Keratinocyte (primary cell): Measurements from ENCODE around the gene PDE6D. TPM values are rescaled to one million over a fixed set of nuclear protein-coding genes. Genes with fewer than 3 reads are reported as not detected.
"Not testable (repeated sequence)": the region's sequence is repeated elsewhere in the genome, so short reads cannot be mapped to it uniquely, and the experiment has no call there.

ENCODE experiments used
- DNase-seq: peaks from one replicate; pipeline ENCODE4 v3.0.0-alpha.2; 2011; ENCODE audit warnings: low read depth, missing footprints, low spot score
- FAIRE-seq: peaks from 2 replicates; lab custom pipeline; 2011; peaks lifted over from hg19 to GRCh38; lab: Jason Lieb, UNC
- H2AFZ ChIP-seq: 2 replicates; pipeline ENCODE4 v1.6.0; 2012; ENCODE audit warnings: low read length, control low read depth, inconsistent platforms; ENCODE audit not compliant: control insufficient read depth
- H3K27ac ChIP-seq: 2 replicates; pipeline ENCODE4 v1.5.1; 2011; ENCODE audit warnings: low read length; ENCODE audit not compliant: control insufficient read depth, insufficient read depth
- H3K27me3 ChIP-seq: 3 replicates; pipeline ENCODE4 v1.6.0; 2011; ENCODE audit warnings: low read length; ENCODE audit not compliant: control insufficient read depth, insufficient read depth; ENCODE audit errors: extremely low read depth
- H3K36me3 ChIP-seq, 2 experiments: 2 replicates in 1 of 2; 3 replicates in 1 of 2; pipeline ENCODE4 v1.5.1; 2011; ENCODE audit warnings: low read length in 2 of 2, mild to moderate bottlenecking in 1 of 2; ENCODE audit not compliant: control insufficient read depth in 2 of 2, insufficient read depth in 2 of 2; ENCODE audit errors: extremely low read depth in 1 of 2
- H3K4me1 ChIP-seq: 3 replicates; pipeline ENCODE4 v1.5.1; 2011; ENCODE audit warnings: low read length; ENCODE audit not compliant: control insufficient read depth, insufficient read depth; ENCODE audit errors: extremely low read depth
- H3K4me2 ChIP-seq: 3 replicates; pipeline ENCODE4 v1.6.0; 2011; ENCODE audit warnings: low read depth, low read length; ENCODE audit not compliant: control insufficient read depth, insufficient read depth; ENCODE audit errors: extremely low read depth
- H3K4me3 ChIP-seq, 3 experiments: fragments of 200-600 bp in 1 of 3; sonication (generic) in 1 of 3; 2 replicates in 2 of 3; 3 replicates in 1 of 3; pipeline ENCODE4 v1.5.1; 2011 to 2016; ENCODE audit warnings: low read length in 3 of 3, mild to moderate bottlenecking in 3 of 3, control low read depth in 2 of 3, inconsistent platforms in 1 of 3, low read depth in 1 of 3, mixed read lengths in 1 of 3, mixed run types in 1 of 3, moderate library complexity in 1 of 3; ENCODE audit not compliant: control insufficient read depth in 2 of 3, insufficient read depth in 2 of 3; ENCODE audit errors: extremely low read depth in 1 of 3
- H3K79me2 ChIP-seq: 2 replicates; pipeline ENCODE4 v1.6.0; 2012; ENCODE audit warnings: low read length; ENCODE audit not compliant: control insufficient read depth, insufficient read depth
- H3K9ac ChIP-seq: 3 replicates; pipeline ENCODE4 v1.6.0; 2011; ENCODE audit warnings: low read length; ENCODE audit not compliant: control insufficient read depth, insufficient read depth; ENCODE audit errors: extremely low read depth
- H3K9me1 ChIP-seq: 3 replicates; pipeline ENCODE4 v1.6.0; 2011; ENCODE audit warnings: low read length; ENCODE audit not compliant: control insufficient read depth, insufficient read depth; ENCODE audit errors: extremely low read depth
- H3K9me3 ChIP-seq: 2 replicates; pipeline ENCODE4 v1.5.1; 2012; ENCODE audit warnings: low read depth, low read length; ENCODE audit not compliant: control insufficient read depth
- H4K20me1 ChIP-seq: 3 replicates; pipeline ENCODE4 v1.6.0; 2011; ENCODE audit warnings: low read length; ENCODE audit not compliant: control insufficient read depth, insufficient read depth; ENCODE audit errors: extremely low read depth
- CTCF ChIP-seq, 3 experiments: IDR thresholded peaks in 1 of 3; conservative IDR thresholded peaks in 1 of 3; optimal IDR thresholded peaks in 1 of 3; 2 replicates in 2 of 3; 3 replicates in 1 of 3; pipeline versions ENCODE3 to v1.5.1; 2011; ENCODE audit warnings: low read length in 3 of 3, mild to moderate bottlenecking in 3 of 3, moderate library complexity in 2 of 3, control low read depth in 1 of 3, inconsistent platforms in 1 of 3; ENCODE audit not compliant: insufficient read depth in 2 of 3; ENCODE audit errors: extremely low read depth in 1 of 3
- EZH2 ChIP-seq: IDR thresholded peaks from one replicate; pipeline ENCODE4 v1.6.1; 2012; ENCODE audit warnings: inconsistent platforms, mild to moderate bottlenecking, low read length, moderate library complexity
- dilution Hi-C: fragments of 300-500 bp; cut with MboI; formaldehyde crosslinking; loops from one replicate; pipeline ENCODE4 v1.7.0; 2020; ENCODE audit warnings: low sequenced_read_pairs; ENCODE audit not compliant: extremely low pct_ligation_motif_present
- polyA plus RNA-seq, 5 experiments: library from polyadenylated mRNA; depleted of rRNA in 3 of 5; stranded (reverse) in 3 of 5; stranded (forward) in 1 of 5; unstranded in 1 of 5; fragments of >200 nt; gene quantifications; 1 replicate in 1 of 5; 2 replicates in 3 of 5; 3 replicates in 1 of 5; pipeline versions ENCODE4 v1.2.1 to v1.2.3, GENCODE V29; 2011 to 2012; ENCODE audit warnings: missing spikeins in 2 of 5, low read depth in 1 of 5, low replicate concordance in 1 of 5

Gene PDE6D
- polyA plus RNA-seq, 1 donor (not counting 4 experiments of a cell fraction or from before 2014, with no cell fraction given), result 31.6 TPM

GRCh38 chr2:231752061-231752460 is 29.0 kb downstream of the PDE6D start:
- no peak for FAIRE-seq
- Histone ChIP-seq H3K4me1 (no peaks in the 10 kb centered on the region), H2AFZ (no peak overlapping the region), H3K79me2 (no peaks in the 10 kb centered on the region), H3K27ac (no peak overlapping the region), H3K4me2 (no peak overlapping the region), H3K9me3 (no peaks in the 10 kb centered on the region), H4K20me1 (no peaks in the 10 kb centered on the region), H3K4me3 (no peak overlapping the region), H3K36me3 (no peaks in the 10 kb centered on the region), H3K9ac (no peak overlapping the region), H3K27me3 (no peaks in the 10 kb centered on the region), H3K9me1 (no peaks in the 10 kb centered on the region)
- dilution Hi-C loops, result no loop called here
- TF ChIP-seq CTCF (optimal IDR thresholded peaks at IDR 0.05 in 1 of 3, IDR thresholded peaks at IDR 0.05 in 1 of 3, conservative IDR thresholded peaks at IDR 0.05 in 1 of 3; ENCODE audit: extremely low read depth in 1 of 3, insufficient read depth in 2 of 3, low read length in 3 of 3), result no peak
- no peak for TF ChIP-seq EZH2
- DNase-seq, result no peak

GRCh38 chr2:231751042-231751815 is 29.9 kb downstream of the PDE6D start:
- Histone ChIP-seq H3K4me1 (no peaks in the 10 kb centered on the region), H4K20me1 (no peaks in the 10 kb centered on the region), H3K4me3 (no peak overlapping the region), H3K36me3 (no peaks in the 10 kb centered on the region), H3K4me2 (no peak overlapping the region), H3K9me3 (no peaks in the 10 kb centered on the region), H3K27me3 (no peaks in the 10 kb centered on the region), H2AFZ (no peak overlapping the region), H3K9ac (no peak overlapping the region), H3K79me2 (no peaks in the 10 kb centered on the region), H3K9me1 (no peaks in the 10 kb centered on the region), H3K27ac (no peak overlapping the region)
- dilution Hi-C loops, result no loop called here
- DNase-seq (no peak), FAIRE-seq (no peak)
- TF ChIP-seq CTCF (optimal IDR thresholded peaks at IDR 0.05 in 1 of 3, IDR thresholded peaks at IDR 0.05 in 1 of 3, conservative IDR thresholded peaks at IDR 0.05 in 1 of 3; ENCODE audit: extremely low read depth in 1 of 3, insufficient read depth in 2 of 3, low read length in 3 of 3) (no peak), EZH2 (no peak)

- H3K4me3 ChIP-seq, dilution Hi-C loops, FAIRE-seq, H3K79me2 ChIP-seq, H3K27me3 ChIP-seq, H3K4me1 ChIP-seq, H4K20me1 ChIP-seq, H3K9me3 ChIP-seq, H3K27ac ChIP-seq, H3K4me2 ChIP-seq, H3K36me3 ChIP-seq, H2AFZ ChIP-seq, H3K9ac ChIP-seq, DNase-seq, H3K9me1 ChIP-seq: not testable (repeated sequence)
Measured at GRCh38 chr2:231749016-231749415, 32.1 kb downstream of the PDE6D start.
